ENCODE results near the gene GATAD2A.

Gene GATAD2A

DNA sequence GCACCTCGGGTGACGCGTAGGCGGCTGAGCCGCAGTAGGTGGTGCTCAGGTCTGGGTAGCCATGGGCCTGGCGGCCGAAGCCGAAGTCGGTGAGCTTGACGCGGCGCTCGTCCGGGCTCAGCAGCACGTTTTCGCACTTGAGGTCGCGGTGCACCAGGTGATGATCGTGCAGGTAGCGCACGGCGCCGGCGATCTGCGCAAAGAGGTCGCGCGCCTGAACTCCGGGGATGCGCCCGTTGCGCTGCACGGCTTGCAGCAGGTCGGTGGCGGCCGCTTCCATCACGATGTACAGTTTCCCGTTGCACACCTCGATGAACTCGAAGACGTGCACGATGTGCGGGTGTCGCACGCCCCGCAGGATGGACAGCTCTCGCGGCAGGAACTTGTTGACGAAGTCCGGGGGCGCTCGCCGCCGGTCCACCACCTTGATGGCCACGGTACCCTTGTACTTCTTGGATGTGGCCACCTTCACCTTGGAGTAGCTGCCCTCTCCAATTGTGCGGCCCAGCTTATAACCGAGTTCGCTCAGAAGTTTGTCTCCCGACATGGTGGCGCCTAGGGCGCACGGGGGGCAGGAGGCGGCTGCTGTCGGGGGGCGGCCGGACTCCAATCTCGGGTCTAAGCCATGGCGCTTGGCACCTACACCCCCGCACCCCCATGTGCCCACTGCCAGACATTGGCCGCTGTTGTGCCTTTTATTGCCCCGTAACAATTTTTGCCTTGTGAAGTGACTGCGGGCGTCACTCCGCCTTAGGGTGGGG lies 109.6 kb downstream of the GATAD2A start, which contains the start of gene TSSK6:
TSS of gene TSSK6 (minus strand) at position 668 of the 761 bp plus-strand sequence. CDS start at position 547, 121 bp downstream.
- H3K36me3 ChIP-seq: peaks cover 3% of the 10 kb centered on the region
- H3K27me3 ChIP-seq: peaks cover 5% of the 10 kb centered on the region
- peaks cover 12% of the 10 kb centered on the region in 2 experiments for H3K4me1 ChIP-seq (ENCODE audit: control insufficient read depth in 1 of 2, insufficient read depth in 1 of 2, low read depth in 1 of 2, low read length in 1 of 2)
- peak within 1 kb of the TSS; percentile 85 for H3K27ac ChIP-seq
- no peak for TF ChIP-seq CTCF (IDR thresholded peaks at IDR 0.05)
- peak within 1 kb of the TSS; percentile 82 to 97 for H3K4me3 ChIP-seq (ENCODE audit: low read depth in 1 of 2, low read length in 1 of 2)
- no peaks in the 10 kb centered on the region for H3K9me3 ChIP-seq

DNA sequence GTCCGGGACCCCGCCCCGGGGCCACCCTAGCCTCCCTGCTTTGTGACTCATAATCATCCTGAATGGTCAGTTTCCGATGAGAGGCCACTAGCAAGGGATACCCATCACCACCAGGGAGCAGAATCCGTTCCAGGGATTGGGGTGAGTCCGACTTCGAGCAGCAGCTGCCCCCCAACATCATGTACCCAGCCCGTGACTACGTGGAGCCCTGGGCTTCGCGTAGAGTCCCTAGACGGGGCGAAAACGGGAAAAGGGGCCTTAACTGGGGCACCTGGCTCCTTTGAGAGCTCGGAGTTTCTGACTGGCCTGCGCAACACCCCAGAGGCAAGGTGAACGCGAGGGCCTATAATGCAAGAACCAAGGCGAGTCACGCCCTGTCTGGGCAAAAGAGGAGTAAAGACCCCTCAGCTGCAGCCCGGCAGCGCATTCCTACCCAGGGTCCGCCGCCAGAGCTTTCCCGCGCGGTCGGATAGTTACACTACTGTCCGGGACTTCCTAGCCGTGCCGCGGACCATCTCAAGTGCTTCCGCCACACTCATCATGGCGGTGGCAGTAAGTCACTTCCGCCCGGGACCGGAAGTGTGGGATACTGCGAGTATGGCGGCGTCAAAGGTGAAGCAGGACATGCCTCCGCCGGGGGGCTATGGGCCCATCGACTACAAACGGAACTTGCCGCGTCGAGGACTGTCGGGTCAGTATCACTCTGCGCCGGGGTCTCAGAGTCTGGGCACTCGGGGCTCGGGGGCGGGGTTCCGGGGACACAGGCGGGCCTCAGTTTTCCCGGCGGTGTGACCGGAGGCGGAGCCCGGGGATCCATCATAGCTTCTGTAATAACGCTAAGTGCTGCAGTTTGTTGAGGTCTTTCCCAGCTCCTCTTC lies 110.4 kb downstream of the GATAD2A start, which contains the start of gene NDUFA13:
TSS of gene NDUFA13 (plus strand) at position 584 of the 878 bp plus-strand sequence. CDS start at position 598, 14 bp downstream.
- H3K4me3 ChIP-seq (ENCODE audit: low read depth in 1 of 2, low read length in 1 of 2): peak within 1 kb of the TSS; percentile 82 to 97
- H3K9me3 ChIP-seq: no peaks in the 10 kb centered on the region
- H3K4me1 ChIP-seq (ENCODE audit: control insufficient read depth in 1 of 2, insufficient read depth in 1 of 2, low read depth in 1 of 2, low read length in 1 of 2): peaks cover 12% of the 10 kb centered on the region in 2 experiments
- H3K27me3 ChIP-seq: peaks cover 5% of the 10 kb centered on the region
- TF ChIP-seq CTCF (IDR thresholded peaks at IDR 0.05): peak; percentile 17
- H3K36me3 ChIP-seq: peaks cover 3% of the 10 kb centered on the region
- peak within 1 kb of the TSS; percentile 85 for H3K27ac ChIP-seq

DNA sequence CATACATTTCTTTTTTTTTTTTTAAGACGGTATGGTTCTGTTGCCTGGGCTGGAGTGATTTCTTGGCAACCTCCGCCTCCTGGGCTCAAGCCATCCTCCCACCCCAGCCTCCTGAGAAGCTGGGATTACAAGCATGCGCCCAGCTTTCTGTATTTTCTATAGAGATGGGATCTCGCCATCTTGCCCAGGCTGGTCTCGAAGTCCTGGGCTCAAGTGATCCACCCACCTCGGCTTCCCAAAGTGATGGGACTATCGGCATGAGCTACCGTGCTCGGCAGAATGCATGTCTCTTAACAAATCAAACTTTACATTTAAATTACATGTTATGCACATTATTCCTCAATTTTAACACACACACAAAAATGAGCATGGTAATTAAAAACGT lies 111.8 kb downstream of the GATAD2A start:
- Histone ChIP-seq H3K4me3 (ENCODE audit: low read depth in 1 of 2, low read length in 1 of 2) (peak overlapping the region in 1 of 2 experiments; percentile 82), H3K9me3 (no peaks in the 10 kb centered on the region), H3K27me3 (peaks cover 5% of the 10 kb centered on the region), H3K27ac (no peak overlapping the region), H3K4me1 (ENCODE audit: control insufficient read depth in 1 of 2, insufficient read depth in 1 of 2, low read depth in 1 of 2, low read length in 1 of 2) (peaks cover 12% of the 10 kb centered on the region in 2 experiments), H3K36me3 (peaks cover 3% of the 10 kb centered on the region)
- no peak for TF ChIP-seq CTCF (IDR thresholded peaks at IDR 0.05)

- Histone ChIP-seq H3K36me3 (peaks cover 11% of the 10 kb centered on the region), H3K4me1 (ENCODE audit: control insufficient read depth in 1 of 2, insufficient read depth in 1 of 2, low read depth in 1 of 2, low read length in 1 of 2) (peaks cover 7% of the 10 kb centered on the region in 2 experiments), H3K27me3 (no peaks in the 10 kb centered on the region), H3K9me3 (no peaks in the 10 kb centered on the region), H3K4me3 (ENCODE audit: low read depth in 1 of 2, low read length in 1 of 2) (no peak overlapping the region), H3K27ac (no peak overlapping the region)
- no peak for TF ChIP-seq CTCF (IDR thresholded peaks at IDR 0.05)
These were observed 115.5 kb downstream of the GATAD2A start for GRCh38 chr19:19520989-19521388.

DNA sequence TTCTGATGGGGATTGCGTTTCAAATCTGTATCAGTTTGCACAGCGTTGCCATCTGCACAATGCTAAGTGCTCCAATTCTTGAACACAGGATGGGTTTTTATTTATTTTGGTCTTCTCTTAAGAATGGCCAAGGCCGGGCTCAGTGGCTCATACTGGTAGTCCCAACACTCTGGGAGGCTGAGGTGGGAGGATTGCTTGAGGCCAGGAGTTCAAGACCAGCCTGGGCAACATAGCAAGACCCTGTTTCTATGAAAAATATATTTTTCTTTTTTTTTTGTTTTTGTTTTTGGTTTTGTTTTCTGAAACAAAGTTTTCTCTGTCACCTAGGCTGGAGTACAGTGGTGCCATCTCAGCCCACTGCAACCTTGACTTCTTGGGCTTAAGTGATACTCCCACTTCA lies 117.7 kb downstream of the GATAD2A start:
- Histone ChIP-seq H3K4me1 (ENCODE audit: control insufficient read depth in 1 of 2, insufficient read depth in 1 of 2, low read depth in 1 of 2, low read length in 1 of 2) (no peaks in the 10 kb centered on the region), H3K9me3 (no peaks in the 10 kb centered on the region), H3K27ac (no peak overlapping the region), H3K36me3 (peaks cover 31% of the 10 kb centered on the region), H3K27me3 (no peaks in the 10 kb centered on the region), H3K4me3 (ENCODE audit: low read depth in 1 of 2, low read length in 1 of 2) (no peak overlapping the region)
- no peak for TF ChIP-seq CTCF (IDR thresholded peaks at IDR 0.05)

Measured in neutrophil (primary cell).